ENCODE results near the gene SEPSECS.

DNA sequence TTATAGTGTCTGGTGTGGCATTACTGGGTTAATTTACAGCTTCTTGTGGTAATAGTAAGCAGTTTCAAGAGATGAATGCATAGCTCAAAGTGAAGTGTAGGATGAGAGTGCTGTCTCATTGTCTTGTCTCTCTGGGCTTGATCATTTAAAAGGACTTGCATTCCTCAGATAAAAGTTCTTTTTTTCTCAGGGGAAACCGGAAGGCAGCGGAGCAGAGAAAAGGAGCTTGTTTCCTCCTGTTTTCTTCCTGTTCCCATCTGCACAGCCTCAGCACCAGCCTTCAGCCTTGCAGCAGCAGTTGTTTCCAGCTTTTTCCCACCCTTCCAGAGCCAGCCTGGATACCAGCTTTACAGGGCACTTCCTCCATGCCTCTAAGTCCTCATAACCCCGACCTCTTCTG lies 68.1 kb downstream of the SEPSECS start:
- TF ChIP-seq POLR2A (IDR thresholded peaks at IDR 0.05) (no peak), POLR2AphosphoS5 (IDR thresholded peaks at IDR 0.05) (no peak)
- TF ChIP-seq, protein P1, sequence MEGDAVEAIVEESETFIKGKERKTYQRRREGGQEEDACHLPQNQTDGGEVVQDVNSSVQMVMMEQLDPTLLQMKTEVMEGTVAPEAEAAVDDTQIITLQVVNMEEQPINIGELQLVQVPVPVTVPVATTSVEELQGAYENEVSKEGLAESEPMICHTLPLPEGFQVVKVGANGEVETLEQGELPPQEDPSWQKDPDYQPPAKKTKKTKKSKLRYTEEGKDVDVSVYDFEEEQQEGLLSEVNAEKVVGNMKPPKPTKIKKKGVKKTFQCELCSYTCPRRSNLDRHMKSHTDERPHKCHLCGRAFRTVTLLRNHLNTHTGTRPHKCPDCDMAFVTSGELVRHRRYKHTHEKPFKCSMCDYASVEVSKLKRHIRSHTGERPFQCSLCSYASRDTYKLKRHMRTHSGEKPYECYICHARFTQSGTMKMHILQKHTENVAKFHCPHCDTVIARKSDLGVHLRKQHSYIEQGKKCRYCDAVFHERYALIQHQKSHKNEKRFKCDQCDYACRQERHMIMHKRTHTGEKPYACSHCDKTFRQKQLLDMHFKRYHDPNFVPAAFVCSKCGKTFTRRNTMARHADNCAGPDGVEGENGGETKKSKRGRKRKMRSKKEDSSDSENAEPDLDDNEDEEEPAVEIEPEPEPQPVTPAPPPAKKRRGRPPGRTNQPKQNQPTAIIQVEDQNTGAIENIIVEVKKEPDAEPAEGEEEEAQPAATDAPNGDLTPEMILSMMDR (IDR thresholded peaks at IDR 0.05): no peak
